Fibroblast of peridontal ligament (primary cell): ENCODE results near the gene AGBL5.
"Not testable (repeated sequence)": the region's sequence is repeated elsewhere in the genome, so short reads cannot be mapped to it uniquely, and the experiment has no call there.

ENCODE experiments used
- DNase-seq: peaks from one replicate; pipeline ENCODE4 v3.0.0-alpha.2; 2010; ENCODE audit errors: extremely low read depth

Gene AGBL5

GRCh38 chr2:27091746-27092695 lies 40.6 kb downstream of the AGBL5 start:
- DNase-seq = no peak

- no peak for DNase-seq
Observed at GRCh38 chr2:27092696-27093429, 41.4 kb downstream of the AGBL5 start.

- DNase-seq = no peak
Observed at GRCh38 chr2:27093430-27094352, 42.2 kb downstream of the AGBL5 start.

DNA sequence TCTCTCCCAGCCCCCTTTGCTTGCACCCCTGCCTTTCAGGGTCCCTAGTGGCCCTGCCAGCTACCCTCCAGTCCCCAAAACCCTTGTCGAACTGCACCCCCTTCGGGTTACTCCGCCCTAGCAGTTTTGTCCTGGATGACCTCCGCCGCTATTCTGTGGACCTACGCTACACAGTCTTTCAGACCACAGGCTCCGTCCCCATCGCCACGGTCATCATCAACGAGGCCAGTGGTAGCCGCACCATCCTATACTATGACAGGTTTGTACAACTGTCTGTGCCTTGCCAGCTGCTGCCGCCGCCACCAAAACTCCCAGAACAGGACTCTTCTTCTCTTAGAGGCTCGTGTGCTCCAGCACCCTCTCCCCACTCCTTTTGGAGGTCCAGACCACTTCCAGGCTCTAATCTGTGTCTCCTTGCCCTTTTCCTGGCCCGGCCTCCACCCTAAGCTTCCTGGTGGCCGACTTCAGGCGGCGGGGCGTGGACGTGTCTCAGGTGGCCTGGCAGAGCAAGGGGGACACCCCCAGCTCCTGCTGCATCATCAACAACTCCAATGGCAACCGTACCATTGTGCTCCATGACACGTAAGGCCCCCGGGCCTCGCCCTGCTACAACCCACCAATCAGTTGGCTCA lies 43.0 kb downstream of the AGBL5 start:
- DNase-seq = no peak

DNA sequence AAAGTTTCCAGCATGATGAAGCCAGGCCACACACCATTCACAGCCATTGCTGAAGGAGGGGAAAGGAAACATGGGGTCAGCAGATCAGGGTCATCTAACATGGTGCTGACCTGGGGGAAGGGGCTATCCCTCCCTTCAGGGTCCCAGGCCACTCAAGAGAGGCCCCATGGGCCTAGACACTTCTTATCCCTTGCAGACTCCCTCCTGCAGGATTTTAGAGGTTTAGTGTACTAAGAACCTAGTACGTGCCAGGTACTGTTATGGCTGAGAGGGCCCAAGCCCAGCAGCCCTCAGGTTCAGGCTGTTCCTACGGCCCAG lies 43.9 kb downstream of the AGBL5 start:
- DNase-seq = no peak

- peak; percentile 51 for DNase-seq
Observed at GRCh38 chr2:27095745-27096651, 44.5 kb downstream of the AGBL5 start.

GRCh38 chr2:27096748-27097297 lies 45.4 kb downstream of the AGBL5 start:
- DNase-seq = no peak

GRCh38 chr2:27097341-27097740 lies 45.9 kb downstream of the AGBL5 start:
- DNase-seq = no peak

GRCh38 chr2:27099334-27099955 lies 48.0 kb downstream of the AGBL5 start:
- no peak for DNase-seq

GRCh38 chr2:27100036-27100435 lies 48.6 kb downstream of the AGBL5 start:
- no peak for DNase-seq

- DNase-seq = no peak
Observed at GRCh38 chr2:27102329-27102728, 50.9 kb downstream of the AGBL5 start.

DNA sequence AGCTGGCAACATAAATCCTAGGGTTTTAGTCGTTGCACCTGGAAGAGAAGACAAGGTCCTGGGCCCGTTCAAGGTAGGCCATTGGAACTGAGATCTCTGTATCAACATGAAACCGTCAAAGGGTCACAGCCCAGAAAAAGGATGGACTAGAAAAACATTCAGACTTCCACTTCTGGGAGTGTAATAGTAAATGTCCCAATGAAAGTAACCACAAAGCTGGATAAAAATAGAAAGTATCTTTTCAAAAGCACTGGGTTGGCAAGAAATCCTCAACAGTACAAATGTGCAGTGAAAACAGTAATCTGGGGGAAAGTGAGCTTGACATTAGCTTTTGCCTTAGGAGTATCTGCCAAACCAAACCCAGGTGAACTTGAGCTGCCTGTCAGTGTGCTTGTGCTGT lies 54.5 kb downstream of the AGBL5 start:
- no peak for DNase-seq

DNA sequence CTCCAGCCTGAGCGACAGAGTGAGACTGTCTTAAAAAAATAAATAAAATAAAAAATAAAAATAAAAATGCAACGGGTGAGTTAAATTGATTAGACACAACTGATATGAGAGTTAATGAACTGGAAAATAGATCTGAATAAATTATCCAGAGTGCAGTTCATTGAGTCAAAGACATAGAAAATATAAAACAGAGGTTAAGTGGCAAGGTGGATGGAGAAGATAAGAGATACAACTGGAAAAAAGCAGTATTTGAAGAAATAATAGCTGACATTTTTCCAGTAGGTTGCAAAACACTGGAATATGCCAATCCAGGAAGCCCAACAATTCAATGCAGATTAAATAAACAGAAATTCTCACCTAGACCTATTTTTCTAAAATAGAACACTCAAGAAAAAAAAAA lies 56.8 kb downstream of the AGBL5 start:
- DNase-seq = no peak

DNA sequence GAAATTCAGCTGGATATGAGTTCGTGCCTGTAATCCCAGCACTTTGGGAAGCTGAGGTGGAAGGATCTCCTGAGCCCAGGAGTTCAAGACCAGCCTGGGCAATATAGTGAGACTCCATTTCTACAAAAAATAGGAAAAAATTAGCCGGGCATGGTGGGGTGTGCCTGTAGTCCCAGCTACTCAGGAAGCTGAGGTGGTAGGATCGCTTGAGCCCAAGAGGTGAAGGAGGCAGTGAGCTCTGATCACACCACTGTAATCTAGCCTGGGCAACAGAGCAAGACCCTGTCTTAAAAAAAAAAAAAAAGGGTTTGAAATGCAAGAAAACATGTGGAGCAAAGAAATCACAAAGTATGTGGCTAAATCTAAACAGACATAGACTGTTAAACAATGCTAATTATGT lies 57.6 kb downstream of the AGBL5 start:
- no peak for DNase-seq

DNA sequence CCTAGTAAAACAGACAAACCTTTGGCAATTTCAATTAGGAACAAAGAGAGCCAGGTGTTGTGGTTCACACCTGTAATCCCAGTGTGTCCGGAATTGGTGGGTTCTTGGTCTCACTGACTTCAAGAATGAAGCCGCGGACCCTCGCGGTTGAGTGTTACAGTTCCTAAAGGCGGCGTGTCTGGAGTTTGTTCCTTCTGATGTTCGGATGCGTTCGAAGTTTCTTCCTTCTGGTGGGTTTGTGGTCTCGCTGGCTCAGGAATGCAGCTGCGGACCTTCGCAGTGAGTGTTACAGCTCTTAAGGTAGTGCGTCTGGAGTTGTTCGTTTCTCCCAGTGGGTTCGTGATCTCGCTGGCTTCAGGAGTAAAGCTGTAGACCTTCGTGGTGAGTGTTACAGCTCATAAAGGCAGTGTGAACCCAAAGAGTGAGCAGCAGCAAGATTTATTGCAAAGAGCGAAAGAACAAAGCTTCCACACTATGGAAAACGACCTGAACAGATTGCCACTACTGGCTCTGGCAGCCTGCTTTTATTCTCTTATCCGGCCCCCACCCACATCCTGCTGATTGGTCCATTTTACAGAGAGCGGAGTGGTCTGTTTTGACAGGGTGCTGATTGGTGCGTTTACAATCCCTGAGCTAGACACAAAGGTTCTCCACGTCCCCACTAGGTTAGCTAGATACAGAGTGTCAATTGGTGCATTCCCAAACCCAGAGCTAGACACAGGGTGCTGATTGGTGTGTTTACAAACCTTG lies 59.3 kb downstream of the AGBL5 start:
- DNase-seq = not testable (repeated sequence)

GRCh38 chr2:27111392-27112078 lies 60.1 kb downstream of the AGBL5 start:
- DNase-seq = not testable (repeated sequence)

GRCh38 chr2:27115519-27115918 lies 64.1 kb downstream of the AGBL5 start:
- no peak for DNase-seq

DNA sequence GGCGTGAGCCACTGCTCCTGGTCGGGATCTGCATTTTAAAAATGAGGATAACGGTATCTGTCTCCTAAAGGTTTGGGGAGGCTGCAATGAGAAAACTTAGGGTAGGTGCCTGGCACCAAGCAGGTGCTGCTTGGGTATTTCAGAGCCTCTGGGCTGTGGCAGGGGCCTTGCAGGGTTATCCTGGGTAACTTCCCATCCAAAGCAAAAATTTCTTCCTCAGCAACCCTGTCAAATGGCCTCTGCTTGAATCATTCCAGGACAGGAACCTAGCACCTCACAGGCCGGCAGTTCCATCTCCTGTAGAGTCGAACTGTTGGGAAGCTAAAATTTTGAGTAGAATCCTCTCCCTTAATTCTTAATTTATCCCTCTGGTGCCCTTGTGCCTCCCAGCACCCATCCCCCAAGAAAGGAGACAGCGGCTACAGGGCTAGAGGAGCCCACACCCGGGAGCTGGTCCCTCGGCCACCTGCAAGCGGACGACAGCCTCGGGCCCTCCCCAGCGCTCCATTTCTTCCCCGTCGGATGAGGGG lies 66.6 kb downstream of the AGBL5 start:
- DNase-seq = no peak
